GM12874 (cell line): ENCODE data around the gene HSPE1.

Experiments used
- TF ChIP-seq, protein P1 (sequence below): IDR thresholded peaks from 2 replicates; pipeline ENCODE4 v1.5.1; 2011; ENCODE audit warnings: low read depth, mild to moderate bottlenecking, control low read depth, low read length, moderate library complexity; ENCODE audit not compliant: insufficient read depth

Gene HSPE1

DNA sequence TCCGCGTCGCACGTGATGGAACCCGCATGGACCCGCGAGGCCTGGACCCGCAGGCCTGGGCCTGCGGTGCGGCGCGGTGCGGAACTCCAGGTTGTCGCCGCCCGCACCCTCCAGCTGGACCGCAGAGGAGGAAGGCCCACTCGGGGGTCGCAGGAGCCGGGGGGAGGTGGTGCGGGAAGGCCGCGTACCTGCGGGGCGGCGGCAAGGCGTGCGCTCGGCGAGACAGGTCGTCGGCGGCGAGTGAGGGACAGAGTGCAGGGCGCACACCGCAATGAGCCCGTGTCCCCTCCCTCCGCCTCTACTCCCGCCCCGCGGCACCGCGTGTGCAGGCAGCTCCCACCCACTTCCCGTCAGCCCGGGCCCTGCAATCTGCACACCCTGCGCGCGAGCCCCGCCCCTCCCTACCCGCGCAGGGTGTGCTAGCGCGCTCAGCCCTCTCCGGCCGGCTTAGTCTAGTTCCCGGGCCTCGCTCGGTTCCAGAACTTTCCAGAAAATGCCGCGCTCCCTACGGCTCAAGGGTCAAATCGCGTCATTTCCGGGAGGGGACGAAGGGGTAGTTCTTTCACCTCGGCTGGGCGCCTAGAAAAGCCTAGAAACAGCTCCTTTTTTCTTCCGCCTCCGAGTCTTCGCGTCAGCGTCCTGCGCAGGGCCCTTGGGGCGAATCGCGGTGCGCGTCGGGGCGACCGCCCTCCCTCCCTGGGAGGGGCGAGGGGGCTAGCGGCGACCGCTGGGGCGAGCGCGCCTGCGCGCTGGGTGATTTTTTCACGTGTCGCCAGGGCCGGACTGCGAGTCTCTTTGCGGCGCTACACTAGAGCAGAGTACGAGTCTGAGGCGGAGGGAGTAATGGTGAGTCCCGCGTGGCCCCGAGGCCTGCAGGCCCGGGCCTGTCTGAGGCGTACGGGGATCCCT is at the start of gene HSPE1, which contains the start of gene HSPD1:
Gene HSPE1, plus strand, starts transcription at position 786 of the 909 bp plus-strand sequence. Its CDS starts 58 bp downstream, at position 844.
Gene HSPD1, minus strand, starts transcription at position 247 of the 909 bp plus-strand sequence. CDS start 992 bp downstream, outside the sequence.
- TF ChIP-seq, protein P1, sequence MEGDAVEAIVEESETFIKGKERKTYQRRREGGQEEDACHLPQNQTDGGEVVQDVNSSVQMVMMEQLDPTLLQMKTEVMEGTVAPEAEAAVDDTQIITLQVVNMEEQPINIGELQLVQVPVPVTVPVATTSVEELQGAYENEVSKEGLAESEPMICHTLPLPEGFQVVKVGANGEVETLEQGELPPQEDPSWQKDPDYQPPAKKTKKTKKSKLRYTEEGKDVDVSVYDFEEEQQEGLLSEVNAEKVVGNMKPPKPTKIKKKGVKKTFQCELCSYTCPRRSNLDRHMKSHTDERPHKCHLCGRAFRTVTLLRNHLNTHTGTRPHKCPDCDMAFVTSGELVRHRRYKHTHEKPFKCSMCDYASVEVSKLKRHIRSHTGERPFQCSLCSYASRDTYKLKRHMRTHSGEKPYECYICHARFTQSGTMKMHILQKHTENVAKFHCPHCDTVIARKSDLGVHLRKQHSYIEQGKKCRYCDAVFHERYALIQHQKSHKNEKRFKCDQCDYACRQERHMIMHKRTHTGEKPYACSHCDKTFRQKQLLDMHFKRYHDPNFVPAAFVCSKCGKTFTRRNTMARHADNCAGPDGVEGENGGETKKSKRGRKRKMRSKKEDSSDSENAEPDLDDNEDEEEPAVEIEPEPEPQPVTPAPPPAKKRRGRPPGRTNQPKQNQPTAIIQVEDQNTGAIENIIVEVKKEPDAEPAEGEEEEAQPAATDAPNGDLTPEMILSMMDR: no peak

DNA sequence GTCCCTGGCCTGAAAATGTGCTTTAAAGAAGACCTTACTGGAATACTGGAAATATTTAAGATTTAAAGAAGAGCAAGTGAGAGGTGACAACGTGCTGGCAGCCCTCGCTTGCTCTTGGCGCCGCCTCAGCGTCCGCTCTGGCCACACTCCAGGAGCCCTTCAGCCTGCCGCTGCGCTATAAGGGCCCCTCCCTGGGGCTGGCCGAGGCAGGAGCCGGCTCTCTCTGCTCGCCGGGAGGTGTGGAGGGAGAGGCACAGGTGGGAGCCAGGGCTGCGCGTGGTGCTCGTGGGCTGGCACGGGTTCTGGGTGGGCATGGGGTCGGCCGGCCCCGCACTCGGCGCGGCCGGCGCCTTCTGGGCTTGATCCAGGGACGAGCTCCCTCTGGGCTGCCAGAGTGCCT is 49.7 kb upstream of the HSPE1 start:
- TF ChIP-seq, protein P1: no peak

DNA sequence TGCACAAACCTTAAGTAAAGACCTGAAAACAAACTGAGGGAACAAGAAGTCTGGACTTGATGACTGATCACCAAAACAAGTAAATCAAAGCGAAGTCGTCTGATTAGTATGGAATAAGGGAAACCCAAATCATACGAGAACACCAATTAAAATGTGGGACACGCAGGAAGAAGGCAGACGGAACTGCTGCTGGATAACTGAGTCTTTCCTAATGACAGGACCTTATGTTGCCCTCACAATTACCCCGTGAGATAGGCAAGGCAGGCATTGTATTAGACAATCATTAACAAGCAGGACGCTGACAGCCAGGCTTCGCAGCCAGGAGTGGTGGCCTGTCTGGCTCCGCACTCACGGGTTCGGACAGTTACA is 47.4 kb upstream of the HSPE1 start:
- TF ChIP-seq, protein P1: no peak

DNA sequence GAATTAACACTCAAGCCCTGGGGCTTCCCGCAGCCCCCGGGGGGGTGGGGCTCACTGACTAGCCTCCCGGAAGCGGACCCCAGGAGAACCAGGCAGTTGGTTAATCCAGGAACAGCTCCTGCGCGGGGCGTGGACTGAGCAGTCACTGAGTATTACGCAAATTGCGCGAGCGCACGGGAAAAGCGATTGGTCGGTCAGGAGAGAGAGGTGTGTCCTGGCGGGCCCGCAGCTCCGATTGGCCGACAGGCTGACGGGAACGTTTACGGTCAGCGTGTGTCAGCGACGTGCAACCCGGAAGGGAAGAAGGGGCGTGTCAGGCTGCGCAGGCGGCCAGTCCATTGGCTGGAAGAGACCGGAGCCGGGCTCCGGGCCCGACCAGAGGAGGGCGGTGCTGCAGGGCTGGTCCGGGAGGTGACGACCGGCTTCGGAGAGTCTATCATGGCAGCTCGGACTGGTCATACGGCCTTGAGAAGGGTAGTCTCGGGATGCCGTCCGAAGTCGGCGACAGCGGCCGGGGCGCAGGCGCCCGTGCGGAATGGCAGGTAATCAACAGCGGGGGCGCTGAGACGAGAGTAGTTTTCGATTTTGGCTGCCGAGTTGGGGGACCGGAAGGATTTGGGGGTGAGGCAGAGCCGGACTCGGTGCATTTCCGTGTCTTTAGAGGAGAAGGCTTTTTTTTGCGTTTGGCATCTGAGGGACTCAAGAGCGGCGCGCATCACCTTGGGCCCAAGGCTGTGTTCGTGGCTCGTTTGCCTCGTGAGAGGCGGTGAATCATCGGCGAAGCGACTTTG is 46.9 kb upstream of the HSPE1 start, which contains the start of gene COQ10B:
Gene COQ10B, plus strand, starts transcription at position 430 of the 791 bp plus-strand sequence. Its CDS starts 9 bp downstream, at position 439.
- TF ChIP-seq, protein P1: no peak

DNA sequence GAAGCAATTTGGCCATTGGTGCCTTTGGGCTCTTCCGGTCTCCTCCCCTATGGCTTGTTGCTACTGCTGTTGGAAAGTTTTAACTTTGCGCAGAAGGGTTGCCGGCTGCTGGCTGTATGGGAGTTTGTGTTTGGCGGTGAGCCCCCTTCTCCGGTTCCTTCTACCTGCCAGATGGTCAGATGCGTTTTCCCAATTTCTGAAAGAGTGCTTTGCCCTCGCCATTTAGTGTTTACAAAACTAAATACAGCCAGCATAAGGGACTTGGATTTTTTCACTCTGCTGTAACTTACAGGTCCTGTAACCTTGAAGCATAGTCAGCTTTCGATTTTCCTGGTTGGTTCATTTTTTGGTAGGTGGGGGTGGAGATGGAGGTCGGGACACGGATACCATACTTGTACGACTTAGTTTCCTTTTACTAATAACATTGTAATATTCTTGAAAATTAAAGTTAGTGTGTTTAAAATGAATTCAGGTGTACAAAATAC is 46.2 kb upstream of the HSPE1 start:
- TF ChIP-seq, protein P1: no peak

DNA sequence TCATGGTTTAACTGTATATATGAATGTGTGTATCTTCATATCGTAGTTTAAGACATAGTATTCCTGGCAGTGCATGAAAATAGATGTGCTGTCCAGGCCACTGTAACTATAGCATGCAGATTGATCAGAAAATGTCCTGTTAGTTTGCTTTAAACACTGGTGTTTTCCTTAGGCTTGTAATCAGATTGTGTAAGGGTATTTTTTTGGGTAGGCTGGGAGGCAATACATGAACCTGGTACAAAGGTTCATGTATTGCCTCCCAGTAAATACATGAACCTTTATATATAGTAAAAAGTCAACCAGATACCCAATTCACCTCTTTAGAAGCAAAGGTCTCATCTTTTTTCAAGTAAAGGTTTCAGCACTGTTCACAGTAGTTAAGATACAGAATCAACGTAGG is 45.3 kb upstream of the HSPE1 start:
- TF ChIP-seq, protein P1: no peak

DNA sequence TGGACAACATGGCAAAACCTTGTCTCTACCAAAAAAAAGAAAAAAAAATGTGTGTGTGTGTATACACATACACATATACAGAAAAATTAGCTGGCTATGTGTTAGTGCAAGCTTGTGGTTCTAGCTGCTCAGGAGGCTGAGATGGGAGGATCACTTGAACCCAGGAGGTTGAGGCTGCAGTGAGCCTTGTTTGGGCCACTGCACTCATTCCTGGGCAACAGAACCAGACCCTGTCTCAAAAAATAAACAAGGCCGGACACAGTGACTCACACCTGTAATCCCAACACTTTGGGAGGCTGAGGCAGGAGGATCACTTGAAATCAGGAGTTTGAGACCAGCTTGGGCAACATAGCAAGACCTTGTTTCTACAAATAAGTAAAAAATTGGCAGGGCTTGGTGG is 44.8 kb upstream of the HSPE1 start:
- TF ChIP-seq, protein P1: no peak
